Measurements from ENCODE around the gene PPFIA4.

Gene PPFIA4

DNA sequence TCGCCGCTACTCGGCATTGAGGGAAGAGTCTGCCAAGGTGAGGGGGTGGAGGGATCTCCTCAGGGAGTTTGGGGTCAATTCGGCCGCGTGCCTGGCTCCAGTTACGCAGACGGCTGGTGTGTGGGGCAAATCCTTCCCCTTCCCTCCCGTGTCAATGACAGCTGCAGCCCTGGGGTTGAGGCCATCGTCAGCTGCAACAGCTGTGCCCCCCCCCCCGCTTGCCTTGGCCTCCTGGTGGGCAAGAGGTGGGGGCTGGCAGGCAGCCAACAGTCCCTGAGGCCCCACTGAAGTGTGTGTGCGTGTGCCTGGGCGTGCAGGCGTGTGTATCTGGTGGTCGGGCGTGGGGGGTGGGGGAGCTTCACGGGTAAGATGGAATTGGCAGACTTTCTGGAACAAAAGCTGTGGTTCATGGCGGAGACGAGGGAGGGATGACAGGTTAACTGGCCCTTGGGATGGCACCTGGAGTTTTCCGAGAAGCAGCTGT, 25.6 kb downstream of the PPFIA4 start:
- H3K27ac ChIP-seq (ENCODE audit: low read length): no peak overlapping the region
- H3K79me2 ChIP-seq (ENCODE audit: low read length): no peaks in the 10 kb centered on the region
- no peak overlapping the region for H2AFZ ChIP-seq (ENCODE audit: low read depth, low read length)
- H3K27me3 ChIP-seq (ENCODE audit: low read depth, low read length): peaks cover 28% of the 10 kb centered on the region
- peaks cover 7% of the 10 kb centered on the region for H3K4me1 ChIP-seq (ENCODE audit: low read length)
- no peaks in the 10 kb centered on the region for H3K9me3 ChIP-seq (ENCODE audit: insufficient read depth, low read length)
- H3K36me3 ChIP-seq (replicated peaks; ENCODE audit: low read depth, low read length): no peaks in the 10 kb centered on the region
- H4K20me1 ChIP-seq (ENCODE audit: insufficient read depth, low read length): no peaks in the 10 kb centered on the region
- H3K4me2 ChIP-seq (ENCODE audit: low read length): no peak overlapping the region
- no peak overlapping the region for H3K4me3 ChIP-seq (ENCODE audit: low read length)
- H3K9ac ChIP-seq (ENCODE audit: low read length): no peak overlapping the region
- no peak for TF ChIP-seq EZH2phosphoT487 (IDR thresholded peaks at IDR 0.05; ENCODE audit: low read depth)
- no peak for TF ChIP-seq CTCF (IDR thresholded peaks at IDR 0.05; ENCODE audit: low read depth, low read length)

GRCh38 chr1:203052601-203053000, 26.3 kb downstream of the PPFIA4 start:
- Histone ChIP-seq H3K9me3 (ENCODE audit: insufficient read depth, low read length) (no peaks in the 10 kb centered on the region), H2AFZ (ENCODE audit: low read depth, low read length) (no peak overlapping the region), H3K9ac (ENCODE audit: low read length) (no peak overlapping the region), H3K4me1 (ENCODE audit: low read length) (peaks cover 12% of the 10 kb centered on the region), H3K36me3 (replicated peaks; ENCODE audit: low read depth, low read length) (no peaks in the 10 kb centered on the region), H3K4me2 (ENCODE audit: low read length) (no peak overlapping the region), H3K27ac (ENCODE audit: low read length) (no peak overlapping the region), H4K20me1 (ENCODE audit: insufficient read depth, low read length) (no peaks in the 10 kb centered on the region), H3K79me2 (ENCODE audit: low read length) (no peaks in the 10 kb centered on the region), H3K27me3 (ENCODE audit: low read depth, low read length) (peaks cover 32% of the 10 kb centered on the region), H3K4me3 (ENCODE audit: low read length) (no peak overlapping the region)
- no peak for TF ChIP-seq CTCF (IDR thresholded peaks at IDR 0.05; ENCODE audit: low read depth, low read length)
- no peak for TF ChIP-seq EZH2phosphoT487 (IDR thresholded peaks at IDR 0.05; ENCODE audit: low read depth)

GRCh38 chr1:203054184-203054583, 27.9 kb downstream of the PPFIA4 start:
- no peak for TF ChIP-seq EZH2phosphoT487 (IDR thresholded peaks at IDR 0.05; ENCODE audit: low read depth)
- no peak for TF ChIP-seq CTCF (IDR thresholded peaks at IDR 0.05; ENCODE audit: low read depth, low read length)
- no peaks in the 10 kb centered on the region for H4K20me1 ChIP-seq (ENCODE audit: insufficient read depth, low read length)
- peaks cover 16% of the 10 kb centered on the region for H3K4me1 ChIP-seq (ENCODE audit: low read length)
- H3K9me3 ChIP-seq (ENCODE audit: insufficient read depth, low read length): no peaks in the 10 kb centered on the region
- H3K79me2 ChIP-seq (ENCODE audit: low read length): no peaks in the 10 kb centered on the region
- no peaks in the 10 kb centered on the region for H3K36me3 ChIP-seq (replicated peaks; ENCODE audit: low read depth, low read length)
- no peak overlapping the region for H3K4me3 ChIP-seq (ENCODE audit: low read length)
- peaks cover 47% of the 10 kb centered on the region for H3K27me3 ChIP-seq (ENCODE audit: low read depth, low read length)
- no peak overlapping the region for H3K9ac ChIP-seq (ENCODE audit: low read length)
- H2AFZ ChIP-seq (ENCODE audit: low read depth, low read length): no peak overlapping the region
- no peak overlapping the region for H3K27ac ChIP-seq (ENCODE audit: low read length)
- no peak overlapping the region for H3K4me2 ChIP-seq (ENCODE audit: low read length)

DNA sequence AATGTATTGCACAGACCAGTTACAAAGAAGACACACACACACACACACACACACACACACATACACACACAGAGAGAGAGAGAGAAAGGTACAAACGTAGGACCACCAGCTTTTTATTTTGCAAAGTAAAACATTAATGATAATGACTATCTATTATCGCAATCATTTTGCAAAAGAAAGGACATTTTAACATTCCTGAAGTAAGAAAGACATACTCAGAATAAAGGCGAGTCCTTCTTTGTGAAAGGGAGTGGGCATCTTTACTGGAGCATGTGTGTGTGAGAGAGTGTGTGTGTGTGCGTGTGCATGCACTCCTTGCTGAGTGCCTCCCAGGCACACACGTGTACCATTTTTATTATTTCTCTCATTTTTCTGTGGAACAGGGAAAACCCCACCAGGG, 28.4 kb downstream of the PPFIA4 start:
- TF ChIP-seq CTCF (IDR thresholded peaks at IDR 0.05; ENCODE audit: low read depth, low read length) (no peak), EZH2phosphoT487 (IDR thresholded peaks at IDR 0.05; ENCODE audit: low read depth) (no peak)
- Histone ChIP-seq H3K79me2 (ENCODE audit: low read length) (no peaks in the 10 kb centered on the region), H3K9me3 (ENCODE audit: insufficient read depth, low read length) (no peaks in the 10 kb centered on the region), H4K20me1 (ENCODE audit: insufficient read depth, low read length) (no peaks in the 10 kb centered on the region), H3K27ac (ENCODE audit: low read length) (no peak overlapping the region), H3K4me1 (ENCODE audit: low read length) (peaks cover 16% of the 10 kb centered on the region), H3K4me2 (ENCODE audit: low read length) (no peak overlapping the region), H3K36me3 (replicated peaks; ENCODE audit: low read depth, low read length) (no peaks in the 10 kb centered on the region), H3K27me3 (ENCODE audit: low read depth, low read length) (peaks cover 51% of the 10 kb centered on the region), H2AFZ (ENCODE audit: low read depth, low read length) (no peak overlapping the region), H3K9ac (ENCODE audit: low read length) (no peak overlapping the region), H3K4me3 (ENCODE audit: low read length) (no peak overlapping the region)

Data from OCI-LY3 (cell line).